ENCODE measurements around the gene POLR1B.
"Not testable (repeated sequence)": the region's sequence is repeated elsewhere in the genome, so short reads cannot be mapped to it uniquely, and the experiment has no call there.

POLR1B gene

GRCh38 chr2:112542984-112543661 lies 858 bp downstream of the POLR1B start:
- TF ChIP-seq CTCF (IDR thresholded peaks at IDR 0.05; ENCODE audit: borderline replicate concordance, control extremely low read depth, extremely low read depth, insufficient read depth, missing control alignments) = no peak
- peak; percentile 33 for DNase-seq (ENCODE audit: low spot score)
- in situ Hi-C loops (cut with MboI; ENCODE audit: low sequenced_read_pairs, unreplicated experiment) = no loop called here

- TF ChIP-seq CTCF (IDR thresholded peaks at IDR 0.05; ENCODE audit: borderline replicate concordance, control extremely low read depth, extremely low read depth, insufficient read depth, missing control alignments) = no peak
- in situ Hi-C loops (cut with MboI; ENCODE audit: low sequenced_read_pairs, unreplicated experiment) = no loop called here
- DNase-seq (ENCODE audit: low spot score) = no peak
Observed at GRCh38 chr2:112547333-112547732, 5.1 kb downstream of the POLR1B start.

GRCh38 chr2:112548980-112549379 lies 6.7 kb downstream of the POLR1B start:
- no peak for TF ChIP-seq CTCF (IDR thresholded peaks at IDR 0.05; ENCODE audit: borderline replicate concordance, control extremely low read depth, extremely low read depth, insufficient read depth, missing control alignments)
- DNase-seq (ENCODE audit: low spot score) = no peak
- in situ Hi-C loops (cut with MboI; ENCODE audit: low sequenced_read_pairs, unreplicated experiment) = no loop called here

GRCh38 chr2:112566104-112566503 lies 23.8 kb downstream of the POLR1B start:
- no peak for TF ChIP-seq CTCF (IDR thresholded peaks at IDR 0.05; ENCODE audit: borderline replicate concordance, control extremely low read depth, extremely low read depth, insufficient read depth, missing control alignments)
- in situ Hi-C loops (cut with MboI; ENCODE audit: low sequenced_read_pairs, unreplicated experiment) = no loop called here
- DNase-seq (ENCODE audit: low spot score) = no peak

GRCh38 chr2:112566508-112566907 lies 24.2 kb downstream of the POLR1B start:
- in situ Hi-C loops (cut with MboI; ENCODE audit: low sequenced_read_pairs, unreplicated experiment); DNase-seq (ENCODE audit: low spot score): not testable (repeated sequence)

- in situ Hi-C loops (cut with MboI; ENCODE audit: low sequenced_read_pairs, unreplicated experiment) = no loop called here
- no peak for DNase-seq (ENCODE audit: low spot score)
- TF ChIP-seq CTCF (IDR thresholded peaks at IDR 0.05; ENCODE audit: borderline replicate concordance, control extremely low read depth, extremely low read depth, insufficient read depth, missing control alignments) = no peak
Observed at GRCh38 chr2:112572005-112572404, 29.7 kb downstream of the POLR1B start.

GRCh38 chr2:112577756-112578155 lies 35.5 kb downstream of the POLR1B start:
- in situ Hi-C loops (cut with MboI; ENCODE audit: low sequenced_read_pairs, unreplicated experiment) = no loop called here
- DNase-seq (ENCODE audit: low spot score) = no peak
- TF ChIP-seq CTCF (IDR thresholded peaks at IDR 0.05; ENCODE audit: borderline replicate concordance, control extremely low read depth, extremely low read depth, insufficient read depth, missing control alignments) = no peak

All from GM13976 (cell line).